Testis (tissue), 2 donors: Measurements from ENCODE around the gene EPHA7.

Experiments used
- CTCF ChIP-seq, 3 experiments: fragments of 450-650 bp in 2 of 3; fragments of 200-600 bp in 1 of 3; sonication (generic) in 1 of 3; IDR thresholded peaks; one replicate each; pipeline ENCODE4 v1.5.1; 2016 to 2019; ENCODE audit warnings: antibody characterized with exemption in 3 of 3, mild to moderate bottlenecking in 2 of 3, moderate library complexity in 1 of 3
- POLR2A ChIP-seq: fragments of 450-650 bp; IDR thresholded peaks from one replicate; pipeline ENCODE4 v1.6.1; 2017; ENCODE audit warnings: antibody characterized with exemption, mild to moderate bottlenecking, moderate library complexity

GRCh38 chr6:93299622-93300021 lies 119.7 kb downstream of the EPHA7 start:
- no peak for TF ChIP-seq CTCF (IDR thresholded peaks at IDR 0.05)
- no peak for TF ChIP-seq POLR2A
